ENCODE measurements around the gene AHDC1. TPM values are rescaled to one million over a fixed set of nuclear protein-coding genes. Genes with fewer than 3 reads are reported as not detected.

AHDC1 gene
- polyA plus RNA-seq, 1 donor (not counting 4 experiments of a cell fraction or from before 2014, with no cell fraction given): 4.2 TPM

GRCh38 chr1:27513958-27514357, 90.0 kb downstream of the AHDC1 start:
- H3K9me1 ChIP-seq (ENCODE audit: control insufficient read depth, extremely low read depth, insufficient read depth, low read length): no peaks in the 10 kb centered on the region
- no peaks in the 10 kb centered on the region for H3K9me3 ChIP-seq (ENCODE audit: control insufficient read depth, low read depth, low read length)
- dilution Hi-C loops (cut with MboI; ENCODE audit: extremely low pct_ligation_motif_present, low sequenced_read_pairs): no loop called here
- DNase-seq (ENCODE audit: low read depth, low spot score): no peak
- no peak overlapping the region for H3K9ac ChIP-seq (ENCODE audit: control insufficient read depth, extremely low read depth, insufficient read depth, low read length)
- no peak overlapping the region for H3K27ac ChIP-seq (ENCODE audit: control insufficient read depth, insufficient read depth, low read length)
- no peak for FAIRE-seq
- TF ChIP-seq CTCF (optimal IDR thresholded peaks at IDR 0.05 in 1 of 3, IDR thresholded peaks at IDR 0.05 in 1 of 3, conservative IDR thresholded peaks at IDR 0.05 in 1 of 3; ENCODE audit: extremely low read depth in 1 of 3, insufficient read depth in 2 of 3, low read length in 3 of 3) (no peak), EZH2 (IDR thresholded peaks at IDR 0.05; ENCODE audit: low read length) (no peak)
- H3K4me1 ChIP-seq (ENCODE audit: control insufficient read depth, extremely low read depth, insufficient read depth, low read length): peaks cover 24% of the 10 kb centered on the region
- no peak overlapping the region for H3K4me3 ChIP-seq (ENCODE audit: control insufficient read depth in 2 of 3, extremely low read depth in 1 of 3, insufficient read depth in 2 of 3, low read depth in 1 of 3, low read length in 3 of 3)
- H3K4me2 ChIP-seq (ENCODE audit: control insufficient read depth, extremely low read depth, insufficient read depth, low read depth, low read length): no peak overlapping the region
- H4K20me1 ChIP-seq (ENCODE audit: control insufficient read depth, extremely low read depth, insufficient read depth, low read length): no peaks in the 10 kb centered on the region
- H2AFZ ChIP-seq (ENCODE audit: control insufficient read depth, low read length): no peak overlapping the region
- H3K36me3 ChIP-seq (ENCODE audit: control insufficient read depth in 2 of 2, extremely low read depth in 1 of 2, insufficient read depth in 2 of 2, low read length in 2 of 2): no peaks in the 10 kb centered on the region
- no peaks in the 10 kb centered on the region for H3K27me3 ChIP-seq (ENCODE audit: control insufficient read depth, extremely low read depth, insufficient read depth, low read length)
- H3K79me2 ChIP-seq (ENCODE audit: control insufficient read depth, insufficient read depth, low read length): no peaks in the 10 kb centered on the region

GRCh38 chr1:27513528-27513927, 90.4 kb downstream of the AHDC1 start:
- Histone ChIP-seq H3K4me1 (ENCODE audit: control insufficient read depth, extremely low read depth, insufficient read depth, low read length) (peaks cover 23% of the 10 kb centered on the region), H3K4me3 (ENCODE audit: control insufficient read depth in 2 of 3, extremely low read depth in 1 of 3, insufficient read depth in 2 of 3, low read depth in 1 of 3, low read length in 3 of 3) (no peak overlapping the region), H3K9me1 (ENCODE audit: control insufficient read depth, extremely low read depth, insufficient read depth, low read length) (no peaks in the 10 kb centered on the region), H3K9me3 (ENCODE audit: control insufficient read depth, low read depth, low read length) (no peaks in the 10 kb centered on the region), H3K27me3 (ENCODE audit: control insufficient read depth, extremely low read depth, insufficient read depth, low read length) (no peaks in the 10 kb centered on the region), H4K20me1 (ENCODE audit: control insufficient read depth, extremely low read depth, insufficient read depth, low read length) (no peaks in the 10 kb centered on the region), H3K36me3 (ENCODE audit: control insufficient read depth in 2 of 2, extremely low read depth in 1 of 2, insufficient read depth in 2 of 2, low read length in 2 of 2) (no peaks in the 10 kb centered on the region), H2AFZ (ENCODE audit: control insufficient read depth, low read length) (no peak overlapping the region), H3K4me2 (ENCODE audit: control insufficient read depth, extremely low read depth, insufficient read depth, low read depth, low read length) (no peak overlapping the region), H3K9ac (ENCODE audit: control insufficient read depth, extremely low read depth, insufficient read depth, low read length) (no peak overlapping the region), H3K79me2 (ENCODE audit: control insufficient read depth, insufficient read depth, low read length) (no peaks in the 10 kb centered on the region), H3K27ac (ENCODE audit: control insufficient read depth, insufficient read depth, low read length) (no peak overlapping the region)
- FAIRE-seq (no peak), DNase-seq (ENCODE audit: low read depth, low spot score) (no peak)
- TF ChIP-seq CTCF (optimal IDR thresholded peaks at IDR 0.05 in 1 of 3, IDR thresholded peaks at IDR 0.05 in 1 of 3, conservative IDR thresholded peaks at IDR 0.05 in 1 of 3; ENCODE audit: extremely low read depth in 1 of 3, insufficient read depth in 2 of 3, low read length in 3 of 3) (no peak), EZH2 (IDR thresholded peaks at IDR 0.05; ENCODE audit: low read length) (no peak)
- dilution Hi-C loops (cut with MboI; ENCODE audit: extremely low pct_ligation_motif_present, low sequenced_read_pairs): no loop called here
